Uterus (tissue), 4 donors: ENCODE results near the gene SLC49A3. TPM values are rescaled to one million over a fixed set of nuclear protein-coding genes. Genes with fewer than 3 reads are reported as not detected.

Experiments
- DNase-seq, 2 donors: peaks; one replicate each; pipeline ENCODE4 v3.0.0-alpha.2; 2019 to 2020
- H3K27ac ChIP-seq, 2 donors: fragments of 200-600 bp; sonication (generic); 1 replicate in 1 of 2; 2 replicates in 1 of 2; pipeline ENCODE4 v1.5.1; 2016 to 2018
- H3K27me3 ChIP-seq, 2 donors: fragments of 200-600 bp; sonication (generic); one replicate each; pipeline ENCODE4 v1.5.1; 2018 to 2019; ENCODE audit warnings: control low read depth in 1 of 2
- H3K36me3 ChIP-seq, 2 donors: fragments of 200-600 bp; sonication (generic); one replicate each; pipeline ENCODE4 v1.5.1; 2019; ENCODE audit warnings: control low read depth in 1 of 2
- H3K4me1 ChIP-seq, 2 donors: fragments of 200-600 bp; sonication (generic); one replicate each; pipeline ENCODE4 v1.5.1; 2018 to 2019; ENCODE audit warnings: control low read depth in 1 of 2
- H3K4me3 ChIP-seq, 2 donors: fragments of 200-600 bp; sonication (generic); 1 replicate in 1 of 2; 2 replicates in 1 of 2; pipeline ENCODE4 v1.5.1; 2018 to 2019; ENCODE audit warnings: mild to moderate bottlenecking in 1 of 2
- H3K9me3 ChIP-seq, 2 donors: fragments of 200-600 bp; sonication (generic); one replicate each; pipeline ENCODE4 v1.5.1; 2019; ENCODE audit warnings: control low read depth in 1 of 2
- POLR2A ChIP-seq, 2 donors: fragments of 450-650 bp; IDR thresholded peaks; one replicate each; pipeline ENCODE4 v1.6.1; 2016; ENCODE audit warnings: antibody characterized with exemption in 2 of 2, mild to moderate bottlenecking in 1 of 2, moderate library complexity in 1 of 2
- intact Hi-C: fragments of 100-400 bp; cut with DNase I; formaldehyde crosslinking; loops from one replicate; pipeline ENCODE4 v1.15.1; 2023; ENCODE audit warnings: low total_unique reads
- total RNA-seq, 4 donors: library from RNA; depleted of rRNA in 3 of 4; stranded (reverse); fragments of >200 nt in 3 of 4; gene quantifications; one replicate each; pipeline versions ENCODE4 v1.1.0 to v1.2.4, GENCODE V29; 2014 to 2023
- TF ChIP-seq, protein P1 (sequence below), 4 experiments: fragments of 200-600 bp in 2 of 4; fragments of 450-650 bp in 2 of 4; sonication (generic) in 2 of 4; IDR thresholded peaks; one replicate each; pipeline ENCODE4 v1.5.1; 2016 to 2019; ENCODE audit warnings: antibody characterized with exemption in 4 of 4, mild to moderate bottlenecking in 2 of 4, moderate library complexity in 1 of 4
- donor health status: DM: yes; HTN: yes; CAD: no.

Gene SLC49A3
- total RNA-seq, 4 donors from 2014 or later = 1.2 to 12.6 (median 2.8) TPM

DNA sequence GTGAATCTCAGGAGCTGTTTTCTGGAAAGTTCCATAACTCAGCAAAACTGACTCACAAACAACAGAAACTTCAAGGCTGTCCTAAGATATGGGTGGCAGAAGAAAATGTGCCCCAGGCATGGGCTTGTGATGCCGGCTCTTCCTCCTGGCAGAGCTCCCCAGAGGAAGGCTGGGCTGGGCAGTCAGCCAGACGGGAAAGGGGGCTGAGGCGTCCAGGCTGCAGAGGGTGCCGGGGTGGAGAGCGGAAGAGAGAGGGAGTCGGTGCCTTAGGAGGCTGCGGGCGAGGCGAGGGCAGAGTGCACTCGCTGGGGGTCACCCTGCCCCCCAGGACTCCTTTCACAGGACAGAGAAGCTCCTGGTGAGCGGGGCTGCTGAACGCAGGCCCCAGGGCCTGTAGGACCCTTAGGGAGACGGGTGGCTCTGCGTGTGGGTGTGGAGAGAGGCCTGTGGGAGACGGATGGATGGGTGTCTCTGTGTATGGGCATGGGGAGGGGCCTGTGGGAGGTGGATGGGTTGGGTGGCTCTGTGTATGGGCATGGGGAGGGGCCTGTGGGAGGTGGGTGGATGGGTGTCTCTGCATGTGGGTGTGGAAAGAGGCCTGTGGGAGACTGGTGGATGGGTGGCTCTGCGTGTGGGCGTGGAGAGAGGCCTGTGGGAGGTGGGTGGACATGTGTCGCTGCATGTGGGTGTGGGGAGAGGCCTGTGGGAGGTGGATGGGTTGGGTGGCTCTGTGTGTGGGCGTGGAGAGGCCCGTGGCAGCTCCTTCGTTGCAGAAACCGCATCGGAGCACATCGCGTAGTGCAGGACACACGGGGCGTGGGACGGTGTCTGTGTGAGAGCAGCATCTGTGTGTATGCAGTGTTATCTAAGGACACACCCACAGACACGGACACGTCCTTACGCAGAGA lies 32.6 kb upstream of the SLC49A3 start:
- H3K9me3 ChIP-seq = no peaks in the 10 kb centered on the region
- TF ChIP-seq, protein P1, sequence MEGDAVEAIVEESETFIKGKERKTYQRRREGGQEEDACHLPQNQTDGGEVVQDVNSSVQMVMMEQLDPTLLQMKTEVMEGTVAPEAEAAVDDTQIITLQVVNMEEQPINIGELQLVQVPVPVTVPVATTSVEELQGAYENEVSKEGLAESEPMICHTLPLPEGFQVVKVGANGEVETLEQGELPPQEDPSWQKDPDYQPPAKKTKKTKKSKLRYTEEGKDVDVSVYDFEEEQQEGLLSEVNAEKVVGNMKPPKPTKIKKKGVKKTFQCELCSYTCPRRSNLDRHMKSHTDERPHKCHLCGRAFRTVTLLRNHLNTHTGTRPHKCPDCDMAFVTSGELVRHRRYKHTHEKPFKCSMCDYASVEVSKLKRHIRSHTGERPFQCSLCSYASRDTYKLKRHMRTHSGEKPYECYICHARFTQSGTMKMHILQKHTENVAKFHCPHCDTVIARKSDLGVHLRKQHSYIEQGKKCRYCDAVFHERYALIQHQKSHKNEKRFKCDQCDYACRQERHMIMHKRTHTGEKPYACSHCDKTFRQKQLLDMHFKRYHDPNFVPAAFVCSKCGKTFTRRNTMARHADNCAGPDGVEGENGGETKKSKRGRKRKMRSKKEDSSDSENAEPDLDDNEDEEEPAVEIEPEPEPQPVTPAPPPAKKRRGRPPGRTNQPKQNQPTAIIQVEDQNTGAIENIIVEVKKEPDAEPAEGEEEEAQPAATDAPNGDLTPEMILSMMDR (IDR thresholded peaks at IDR 0.05) = no peak
- TF ChIP-seq POLR2A (IDR thresholded peaks at IDR 0.05) = no peak
- H3K27ac ChIP-seq = peak overlapping the region; percentile 23 to 65
- intact Hi-C loops = no loop called here
- H3K4me1 ChIP-seq = peaks cover 0 to 9% of the 10 kb centered on the region in 2 donors
- H3K36me3 ChIP-seq = no peaks in the 10 kb centered on the region
- no peaks in the 10 kb centered on the region for H3K27me3 ChIP-seq
- H3K4me3 ChIP-seq = no peak overlapping the region
- DNase-seq = peak; percentile 48 to 49

DNA sequence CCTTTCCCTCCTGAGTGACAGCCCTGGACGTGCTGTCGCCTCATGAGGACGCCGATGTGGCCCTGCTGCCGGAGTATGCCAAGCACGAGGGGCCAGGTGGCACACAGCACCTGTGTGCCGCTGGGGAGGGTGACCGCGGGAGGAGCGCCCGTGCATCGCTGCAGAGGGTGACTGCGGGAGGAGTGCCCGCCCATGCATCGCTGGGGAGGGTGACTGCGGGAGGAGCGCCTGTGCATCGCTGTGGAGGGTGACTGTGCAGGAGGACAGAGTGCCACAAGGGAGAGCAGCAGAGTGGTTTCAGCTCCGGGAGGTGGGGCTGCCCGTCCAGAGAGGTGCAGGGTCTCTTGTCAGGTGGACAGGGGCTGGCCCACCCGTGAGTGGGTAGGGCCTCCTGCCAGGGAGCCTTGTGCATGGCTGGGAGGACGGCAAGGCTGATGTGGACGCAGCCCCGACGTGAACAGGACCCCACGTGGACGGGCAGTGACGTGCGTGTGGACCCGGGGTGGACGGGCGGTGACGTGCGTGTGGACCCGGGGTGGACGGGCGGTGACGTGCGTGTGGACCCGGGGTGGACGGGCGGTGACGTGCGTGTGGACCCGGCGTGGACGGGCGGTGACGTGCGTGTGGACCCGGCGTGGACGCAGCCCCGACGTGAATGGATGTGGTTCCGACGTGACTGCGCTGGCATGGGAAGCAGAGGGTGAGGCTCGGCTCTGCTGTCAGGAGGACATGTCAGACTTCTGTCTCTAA lies 31.3 kb upstream of the SLC49A3 start:
- Histone ChIP-seq H3K9me3 (no peaks in the 10 kb centered on the region), H3K4me3 (no peak overlapping the region), H3K27ac (peak overlapping the region in 1 of 2 donors; percentile 65), H3K4me1 (peaks cover 0 to 8% of the 10 kb centered on the region in 2 donors), H3K27me3 (no peaks in the 10 kb centered on the region), H3K36me3 (no peaks in the 10 kb centered on the region)
- no peak for TF ChIP-seq POLR2A (IDR thresholded peaks at IDR 0.05)
- TF ChIP-seq, protein P1 (IDR thresholded peaks at IDR 0.05) = no peak
- no peak for DNase-seq
- intact Hi-C loops = no loop called here

DNA sequence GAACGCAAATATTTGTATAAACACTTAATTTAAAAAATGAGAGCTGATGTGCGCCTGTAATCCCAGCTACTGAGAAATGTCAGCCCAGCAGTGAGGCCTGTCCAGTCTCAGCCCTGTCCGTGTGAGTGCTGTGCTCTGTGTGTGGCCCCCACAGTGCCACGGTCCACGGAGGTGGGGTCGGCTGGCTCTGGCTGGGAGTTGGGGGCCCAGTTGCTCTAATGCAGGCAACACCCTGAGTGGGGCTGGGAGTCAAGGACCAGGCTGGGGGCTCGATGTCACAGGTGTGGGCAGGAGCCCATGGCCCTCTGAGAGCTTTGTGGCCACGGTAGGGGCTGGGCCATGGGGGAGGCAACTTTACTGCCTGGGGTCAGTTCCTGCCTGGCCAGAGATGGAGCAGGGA lies 29.5 kb upstream of the SLC49A3 start:
- Histone ChIP-seq H3K27me3 (no peaks in the 10 kb centered on the region), H3K4me3 (no peak overlapping the region), H3K4me1 (peaks cover 0 to 7% of the 10 kb centered on the region in 2 donors), H3K36me3 (no peaks in the 10 kb centered on the region), H3K9me3 (no peaks in the 10 kb centered on the region), H3K27ac (no peak overlapping the region)
- intact Hi-C loops = no loop called here
- no peak for TF ChIP-seq POLR2A (IDR thresholded peaks at IDR 0.05)
- TF ChIP-seq, protein P1 (IDR thresholded peaks at IDR 0.05) = no peak
- no peak for DNase-seq

DNA sequence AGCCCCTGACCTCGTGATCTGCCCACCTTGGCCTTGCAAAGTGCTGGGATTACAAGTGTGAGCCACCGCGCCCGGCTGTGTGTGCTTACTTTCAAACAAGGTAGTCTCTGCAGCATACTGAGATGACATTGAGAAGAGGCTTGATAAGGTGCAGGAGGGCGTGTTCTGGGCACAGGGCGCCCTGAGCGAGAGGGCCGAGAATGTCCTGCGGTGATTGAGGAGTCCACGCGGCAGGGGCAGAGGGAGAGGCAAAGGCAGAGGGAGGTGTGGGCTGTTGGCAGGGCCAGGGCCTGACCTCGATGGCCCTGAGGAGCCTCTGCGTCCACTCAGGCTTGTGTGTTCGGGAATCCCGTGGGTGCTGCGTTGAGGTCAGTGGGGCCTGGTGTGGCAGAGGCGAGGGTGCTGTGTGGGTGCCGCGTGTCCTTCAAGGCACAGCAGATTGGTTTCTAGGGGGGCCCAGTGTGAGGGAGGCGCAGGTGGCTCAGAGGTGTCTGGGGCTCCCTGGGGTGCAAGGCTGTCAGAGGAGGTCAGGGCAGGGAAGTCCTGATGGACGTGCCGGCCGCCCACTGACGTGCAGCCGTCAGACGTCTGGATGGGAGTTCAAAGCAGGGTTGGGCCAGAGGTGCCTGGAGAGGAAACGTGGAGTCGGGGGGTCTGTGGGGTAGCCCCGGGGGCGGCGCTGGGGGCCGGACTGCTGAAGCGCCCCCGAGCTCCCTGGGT lies 28.8 kb upstream of the SLC49A3 start:
- intact Hi-C loops = no loop called here
- H3K27ac ChIP-seq = no peak overlapping the region
- no peaks in the 10 kb centered on the region for H3K9me3 ChIP-seq
- no peak overlapping the region for H3K4me3 ChIP-seq
- TF ChIP-seq POLR2A (IDR thresholded peaks at IDR 0.05) = no peak
- TF ChIP-seq, protein P1 (IDR thresholded peaks at IDR 0.05) = no peak
- H3K4me1 ChIP-seq = peaks cover 0 to 7% of the 10 kb centered on the region in 2 donors
- no peaks in the 10 kb centered on the region for H3K36me3 ChIP-seq
- DNase-seq = no peak
- no peaks in the 10 kb centered on the region for H3K27me3 ChIP-seq
